Lower leg skin (tissue), 4 donors: ENCODE measurements around the gene ST6GALNAC3. TPM values are rescaled to one million over a fixed set of nuclear protein-coding genes. Genes with fewer than 3 reads are reported as not detected.

Experiments used
- DNase-seq, 2 donors: peaks; one replicate each; pipeline ENCODE4 v3.0.0-alpha.2; 2019; ENCODE audit warnings: low spot score in 2 of 2
- H3K4me3 ChIP-seq: fragments of 200-600 bp; sonication (generic); 2 replicates; pipeline ENCODE4 v1.5.1; 2017; ENCODE audit warnings: mild to moderate bottlenecking, low read depth; ENCODE audit not compliant: poor library complexity, severe bottlenecking
- CTCF ChIP-seq, 3 donors: fragments of 450-650 bp; IDR thresholded peaks; one replicate each; pipeline ENCODE4 v1.5.1; 2016; ENCODE audit warnings: antibody characterized with exemption in 3 of 3, mild to moderate bottlenecking in 3 of 3, moderate library complexity in 2 of 3
- POLR2A ChIP-seq, 2 donors: fragments of 450-650 bp; IDR thresholded peaks; one replicate each; pipeline ENCODE4 v1.6.1; 2016 to 2017; ENCODE audit warnings: antibody characterized with exemption in 2 of 2, mild to moderate bottlenecking in 1 of 2, moderate library complexity in 1 of 2
- WGBS, 2 donors: methylation state at CpG; one replicate each; pipeline ENCODE4 v1.1.5; 2018; 5-methylcytosine and 5-hydroxymethylcytosine counted together
- intact Hi-C: fragments of 100-400 bp; cut with DNase I; formaldehyde crosslinking; loops from one replicate; pipeline ENCODE4 v1.15.0; 2023; ENCODE audit warnings: low total_unique reads
- total RNA-seq, 4 donors: library from RNA; depleted of rRNA; stranded (reverse); fragments of >200 nt; gene quantifications; one replicate each; pipeline ENCODE4 v1.1.0, GENCODE V29; 2016

ST6GALNAC3 gene
- total RNA-seq, 4 donors from 2014 or later, result 1.5 to 3.8 (median 3.0) TPM

- no peak overlapping the region for H3K4me3 ChIP-seq
- DNase-seq, result no peak
- 77 to 83% methylated on average over 2 of the region's 2 CpGs for WGBS, 2 donors
- intact Hi-C loops, result no loop called here
- TF ChIP-seq POLR2A (IDR thresholded peaks at IDR 0.05) (no peak), CTCF (IDR thresholded peaks at IDR 0.05) (no peak)
These were observed 487.7 kb downstream of the ST6GALNAC3 start for GRCh38 chr1:76562292-76562691.

DNA sequence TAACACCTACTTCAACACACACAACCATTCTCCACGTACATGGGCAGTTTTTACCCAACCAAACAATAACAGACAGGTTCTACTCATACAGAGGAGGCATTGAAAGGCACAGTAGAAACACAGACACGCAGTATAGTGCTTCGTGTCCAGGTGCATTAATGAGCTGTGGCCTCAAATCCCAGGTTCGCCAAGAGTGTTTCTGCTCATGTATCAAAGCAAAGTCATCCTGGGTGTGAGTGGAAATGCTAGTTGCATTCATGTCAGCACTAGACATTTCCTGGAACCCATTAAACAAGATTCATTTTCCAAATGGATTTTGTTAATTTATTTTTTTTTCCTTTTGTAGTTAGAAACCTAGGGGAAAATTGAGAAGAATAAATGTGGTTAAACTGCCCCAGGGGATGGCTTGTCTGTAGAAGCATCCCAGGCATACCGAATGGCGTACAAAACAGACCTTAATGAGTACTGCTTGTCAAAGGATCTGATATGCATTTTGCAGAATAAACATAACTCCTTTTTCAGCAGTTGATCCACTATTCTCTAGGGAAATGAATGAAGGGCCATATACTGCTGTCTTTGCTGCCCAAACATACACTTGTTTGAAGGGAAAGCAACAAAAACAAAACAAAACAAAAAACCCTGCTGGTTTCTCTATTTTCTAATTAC is 494.2 kb downstream of the ST6GALNAC3 start:
- WGBS, 2 donors, result 36 to 46% methylated on average over 6 of the region's 6 CpGs
- no peak for DNase-seq
- no peak overlapping the region for H3K4me3 ChIP-seq
- intact Hi-C loops, result no loop called here
- TF ChIP-seq CTCF (IDR thresholded peaks at IDR 0.05) (no peak), POLR2A (IDR thresholded peaks at IDR 0.05) (no peak)

DNA sequence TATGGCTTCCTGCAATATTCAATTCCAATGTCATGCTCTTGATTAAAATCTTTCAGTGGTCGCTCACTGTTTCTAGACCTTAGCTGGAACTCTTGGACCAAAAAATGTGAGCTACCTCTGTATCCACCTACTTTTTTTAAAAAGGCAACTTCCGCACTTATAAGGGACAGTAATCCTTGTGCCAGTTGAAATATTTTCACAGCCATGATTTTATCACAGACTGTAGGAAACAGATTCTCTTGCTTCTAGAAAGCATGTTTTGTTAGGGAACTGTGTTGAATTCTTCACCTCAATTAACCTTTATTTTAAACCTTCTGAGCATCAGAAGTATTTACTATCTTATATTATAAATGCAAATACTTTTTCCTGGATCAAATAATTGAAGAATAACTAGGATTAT is 496.7 kb downstream of the ST6GALNAC3 start:
- 91 to 98% methylated on average over 2 of the region's 2 CpGs for WGBS, 2 donors
- no peak for TF ChIP-seq POLR2A (IDR thresholded peaks at IDR 0.05)
- TF ChIP-seq CTCF (IDR thresholded peaks at IDR 0.05), result no peak

GRCh38 chr1:76572229-76572628 is 497.7 kb downstream of the ST6GALNAC3 start:
- no peak for DNase-seq

More for the DNA sequence above, 496.7 kb downstream of the ST6GALNAC3 start:
- intact Hi-C loops, result no loop called here
- no peak for DNase-seq
- no peak overlapping the region for H3K4me3 ChIP-seq

GRCh38 chr1:76576876-76577524 is 502.5 kb downstream of the ST6GALNAC3 start:
- DNase-seq, result no peak
- H3K4me3 ChIP-seq, result no peak overlapping the region
- intact Hi-C loops, result no loop called here
- no peak for TF ChIP-seq POLR2A (IDR thresholded peaks at IDR 0.05)
- no peak for TF ChIP-seq CTCF (IDR thresholded peaks at IDR 0.05)
- WGBS, 2 donors, result 53 to 61% methylated on average over 3 of the region's 3 CpGs

More at GRCh38 chr1:76572229-76572628, 497.7 kb downstream of the ST6GALNAC3 start:
- intact Hi-C loops, result no loop called here
- H3K4me3 ChIP-seq, result no peak overlapping the region
- TF ChIP-seq POLR2A (IDR thresholded peaks at IDR 0.05) (no peak), CTCF (IDR thresholded peaks at IDR 0.05) (no peak)
